K562 (cell line): ENCODE measurements around the gene SMARCA4. TPM values are rescaled to one million over a fixed set of nuclear protein-coding genes. Genes with fewer than 3 reads are reported as not detected.

ENCODE experiments used
- BRF1 ChIP-seq: IDR thresholded peaks from 3 replicates; pipeline ENCODE4 v1.6.1; 2011; ENCODE audit warnings: borderline replicate concordance, mild to moderate bottlenecking; ENCODE audit not compliant: insufficient read length; ENCODE audit errors: extremely low read depth
- CBFA2T2 ChIP-seq: fragments of 450-650 bp; conservative IDR thresholded peaks from 2 replicates; pipeline ENCODE4 v1.6.1; 2017; ENCODE audit warnings: mild to moderate bottlenecking
- EWSR1 ChIP-seq: fragments of 450-650 bp; IDR thresholded peaks from 2 replicates; pipeline ENCODE4 v1.6.1; 2018; ENCODE audit warnings: borderline replicate concordance, mild to moderate bottlenecking, low read depth, moderate library complexity; ENCODE audit not compliant: partially characterized antibody
- FOXK2 ChIP-seq, 2 experiments: fragments of 450-650 bp; IDR thresholded peaks in 1 of 2; conservative IDR thresholded peaks in 1 of 2; 2 replicates each; pipeline ENCODE4 v1.6.1; 2016; ENCODE audit warnings: low read depth in 2 of 2, mild to moderate bottlenecking in 1 of 2
- FOXM1 ChIP-seq, 2 experiments: fragments of 450-650 bp in 1 of 2; sonication (generic) in 1 of 2; formaldehyde crosslinking in 1 of 2; IDR thresholded peaks; 2 replicates each; pipeline versions ENCODE4 v1.6.1 to v1.9.0; 2017 to 2022; ENCODE audit warnings: low read depth in 2 of 2, mild to moderate bottlenecking in 2 of 2, missing genetic modification reagents in 1 of 2, moderate library complexity in 1 of 2
- FOXP1 ChIP-seq: sonication (generic); formaldehyde crosslinking; IDR thresholded peaks from 2 replicates; pipeline ENCODE4 v1.8.0; 2022; ENCODE audit warnings: mild to moderate bottlenecking, missing genetic modification reagents
- GMEB1 ChIP-seq: fragments of 250-450 bp; sonication (Bioruptor Pico); IDR thresholded peaks from 2 replicates; pipeline ENCODE4 v1.4.0; 2020; ENCODE audit warnings: mild to moderate bottlenecking
- HDAC2 ChIP-seq: fragments of 450-650 bp; IDR thresholded peaks from 2 replicates; pipeline ENCODE4 v1.6.1; 2016; ENCODE audit warnings: mild to moderate bottlenecking
- HMGN3 ChIP-seq: IDR thresholded peaks from 2 replicates; pipeline ENCODE4 v1.6.1; 2011; ENCODE audit warnings: borderline replicate concordance, low read depth, mild to moderate bottlenecking, mixed read lengths, low read length; ENCODE audit not compliant: insufficient read length; ENCODE audit errors: extremely low read depth
- KDM5B ChIP-seq: fragments of 200-600 bp; sonication (generic); IDR thresholded peaks from 2 replicates; pipeline ENCODE4 v1.6.1; 2012; ENCODE audit warnings: low read depth, mild to moderate bottlenecking, moderate library complexity, low read length, control low read depth, inconsistent platforms; ENCODE audit not compliant: insufficient replicate concordance
- MYBL2 ChIP-seq, 2 experiments: fragments of 450-650 bp in 1 of 2; sonication (generic) in 1 of 2; formaldehyde crosslinking in 1 of 2; IDR thresholded peaks; 2 replicates each; pipeline versions ENCODE4 v1.6.1 to v1.8.1; 2017 to 2022; ENCODE audit warnings: borderline replicate concordance in 1 of 2, inconsistent platforms in 1 of 2, low read depth in 1 of 2, mild to moderate bottlenecking in 1 of 2, missing genetic modification reagents in 1 of 2, moderate library complexity in 1 of 2
- NR3C1 ChIP-seq: sonication (generic); formaldehyde crosslinking; IDR thresholded peaks from 2 replicates; pipeline ENCODE4 v1.8.1; 2022; ENCODE audit warnings: missing genetic modification reagents
- OTX1 ChIP-seq: fragments of 450-650 bp; formaldehyde crosslinking; IDR thresholded peaks from 2 replicates; pipeline ENCODE4 v1.4.0; 2022; ENCODE audit warnings: mild to moderate bottlenecking
- PML ChIP-seq: IDR thresholded peaks from 2 replicates; pipeline ENCODE4 v1.6.1; 2012; ENCODE audit warnings: low read length, inconsistent platforms
- POLR2H ChIP-seq: IDR thresholded peaks from 2 replicates; pipeline ENCODE4 v1.6.1; 2016; ENCODE audit warnings: missing genetic modification characterization, low read depth, mild to moderate bottlenecking, control low read depth, missing compliant biosample characterization, moderate library complexity
- PPARD ChIP-seq: fragments of 250-450 bp; sonication (Bioruptor Pico); IDR thresholded peaks from 2 replicates; pipeline ENCODE4 v1.8.0; 2022; ENCODE audit warnings: inconsistent platforms, mild to moderate bottlenecking, moderate library complexity
- SLC30A9 ChIP-seq: fragments of 250-450 bp; sonication (Bioruptor Pico); IDR thresholded peaks from 2 replicates; pipeline ENCODE4 v1.8.0; 2022; ENCODE audit warnings: mild to moderate bottlenecking, moderate library complexity
- SMAD1 ChIP-seq: fragments of 150-350 bp; IDR thresholded peaks from 2 replicates; pipeline ENCODE4 v1.6.1; 2014; ENCODE audit warnings: low read length, low read depth; ENCODE audit not compliant: partially characterized antibody
- SMARCA5 ChIP-seq: fragments of 450-650 bp; IDR thresholded peaks from 2 replicates; pipeline ENCODE4 v1.6.1; 2016
- SNAPC5 ChIP-seq: fragments of 250-450 bp; sonication (Bioruptor Pico); IDR thresholded peaks from 2 replicates; pipeline ENCODE4 v1.8.0; 2021; ENCODE audit warnings: moderate library complexity, mild to moderate bottlenecking, inconsistent platforms
- SNRNP70 ChIP-seq: fragments of 200-400 bp; formaldehyde crosslinking; optimal IDR thresholded peaks from 2 replicates; pipeline ENCODE3; 2017; ENCODE audit warnings: low read depth, low read length
- STAT5B ChIP-seq: fragments of 250-450 bp; sonication (Bioruptor Pico); IDR thresholded peaks from 2 replicates; pipeline ENCODE4 v1.8.0; 2021; ENCODE audit warnings: mild to moderate bottlenecking, inconsistent platforms
- TFAM ChIP-seq: fragments of 250-450 bp; sonication (Bioruptor Pico); conservative IDR thresholded peaks from 2 replicates; pipeline ENCODE4 v1.5.0; 2021; ENCODE audit warnings: mild to moderate bottlenecking, moderate library complexity
- ZC3H8 ChIP-seq: fragments of 450-650 bp; IDR thresholded peaks from 2 replicates; pipeline ENCODE4 v1.6.1; 2017
- ZNF121 ChIP-seq: sonication (generic); formaldehyde crosslinking; conservative IDR thresholded peaks from 2 replicates; pipeline ENCODE4 v1.8.0; 2022; ENCODE audit warnings: missing genetic modification reagents
- ZNF512 ChIP-seq: IDR thresholded peaks from 2 replicates; pipeline ENCODE4 v1.6.1; 2016; ENCODE audit warnings: missing genetic modification characterization, missing compliant biosample characterization
- ZNF583 ChIP-seq: fragments of 250-450 bp; sonication (Bioruptor Pico); IDR thresholded peaks from 2 replicates; pipeline ENCODE4 v1.4.0; 2020
- polyA plus RNA-seq, 8 experiments: library from polyadenylated mRNA; depleted of rRNA in 4 of 8; stranded (reverse) in 5 of 8; unstranded in 3 of 8; fragments of >200 nt; fragmentation: Nextera tagmentation in 2 of 8; fragmentation: Illumina TruSeq in 1 of 8; extraction: Ambion mirVana in 2 of 8; extraction: Trizol in 1 of 8; gene quantifications; 2 replicates each; pipeline versions ENCODE4 v1.2.1 to v1.2.3, GENCODE V29; 2011 to 2014; ENCODE audit warnings: inconsistent platforms in 1 of 8, missing spikeins in 1 of 8
- total RNA-seq, 7 experiments: library from RNA; depleted of rRNA in 6 of 7; stranded (reverse); fragments of >200 nt in 6 of 7; fragmentation: Illumina TruSeq in 2 of 7; extraction: Trizol in 2 of 7; gene quantifications; 2 replicates each; pipeline versions ENCODE4 v1.2.1 to v1.2.3, GENCODE V29; 2011 to 2021; ENCODE audit warnings: low replicate concordance in 1 of 7

SMARCA4 gene
- total and polyA plus RNA-seq, 9 of the 15 experiments (the other 6 are each of a cell fraction or from before 2014, with no cell fraction given), result 19.3 to 207 (median 52.1) TPM

GRCh38 chr19:11090264-11090996 lies 129.6 kb downstream of the SMARCA4 start (continued):
- TF ChIP-seq FOXM1 (IDR thresholded peaks at IDR 0.05; ENCODE audit: low read depth) (no peak), FOXM1 (CRISPR knock-in tag; IDR thresholded peaks at IDR 0.05; ENCODE audit: low read depth) (0 out of 2 replicates have a peak, but pooled peaks have one; percentile 23), ZC3H8 (no peak), TFAM (CRISPR knock-in tag) (no peak), POLR2H (tag) (peak; percentile 49; the same call in 1 of the 2 replicates), CBFA2T2 (no peak), STAT5B (CRISPR knock-in tag) (no peak), ZNF121 (CRISPR knock-in tag) (no peak), NR3C1 (CRISPR knock-in tag) (no peak), BRF1 (no peak), MYBL2 (IDR thresholded peaks at IDR 0.05; ENCODE audit: low read depth) (no peak), MYBL2 (CRISPR knock-in tag; IDR thresholded peaks at IDR 0.05; ENCODE audit: borderline replicate concordance) (no peak), FOXP1 (CRISPR knock-in tag) (peak; percentile 21; the same call in 1 of the 2 replicates), SLC30A9 (CRISPR knock-in tag) (no peak), HDAC2 (no peak), FOXK2 (conservative IDR thresholded peaks at IDR 0.05 in 1 of 2, IDR thresholded peaks at IDR 0.05 in 1 of 2; ENCODE audit: low read depth in 2 of 2) (peak; percentile 73 to 88; a peak in 3 of 4 replicates), GMEB1 (CRISPR knock-in tag) (no peak), PML (0 out of 2 replicates have a peak, but pooled peaks have one; percentile 12), SMARCA5 (no peak), SNRNP70 (no peak), HMGN3 (peak; percentile 83), KDM5B (peak; percentile 77), SMAD1 (no peak), ZNF512 (tag) (no peak), PPARD (CRISPR knock-in tag) (no peak), ZNF583 (no peak; the same call in 1 of the 2 replicates), EWSR1 (no peak), SNAPC5 (CRISPR knock-in tag) (no peak), OTX1 (CRISPR knock-in tag) (no peak)
